Activated CD4-positive, alpha-beta T cell treated with anti-CD3 and anti-CD28 coated beads, Interleukin-10, Interleukin-2, amounts not matched to agents 100 ng/mL and 50 ng/mL, durations not matched to agents 16 hours and 8 hours (primary cell): ENCODE measurements around the gene CCN5.
"Not testable (repeated sequence)": the region's sequence is repeated elsewhere in the genome, so short reads cannot be mapped to it uniquely, and the experiment has no call there.

ENCODE experiments used
- DNase-seq: peaks from one replicate; pipeline ENCODE4 v3.0.0-alpha.2; 2020

Gene CCN5

DNA sequence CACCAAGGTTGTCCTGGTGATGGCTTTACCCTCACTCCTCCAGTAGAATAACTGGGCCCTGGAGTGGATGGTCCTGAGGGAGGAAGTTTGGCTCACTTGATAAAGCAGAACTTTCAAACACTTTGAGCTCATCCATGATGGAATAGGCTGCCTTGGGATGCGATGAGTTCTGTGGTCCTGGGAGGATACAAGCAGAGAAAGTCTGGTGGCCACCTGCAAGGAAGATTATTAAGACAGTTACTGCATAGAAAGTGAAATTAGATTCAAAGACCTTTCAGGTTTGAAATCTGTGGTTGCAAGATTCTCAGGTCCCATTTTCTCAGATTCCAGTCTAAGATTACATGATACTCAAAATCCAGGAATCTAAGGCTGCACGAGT is 19.9 kb upstream of the CCN5 start:
- no peak for DNase-seq

DNA sequence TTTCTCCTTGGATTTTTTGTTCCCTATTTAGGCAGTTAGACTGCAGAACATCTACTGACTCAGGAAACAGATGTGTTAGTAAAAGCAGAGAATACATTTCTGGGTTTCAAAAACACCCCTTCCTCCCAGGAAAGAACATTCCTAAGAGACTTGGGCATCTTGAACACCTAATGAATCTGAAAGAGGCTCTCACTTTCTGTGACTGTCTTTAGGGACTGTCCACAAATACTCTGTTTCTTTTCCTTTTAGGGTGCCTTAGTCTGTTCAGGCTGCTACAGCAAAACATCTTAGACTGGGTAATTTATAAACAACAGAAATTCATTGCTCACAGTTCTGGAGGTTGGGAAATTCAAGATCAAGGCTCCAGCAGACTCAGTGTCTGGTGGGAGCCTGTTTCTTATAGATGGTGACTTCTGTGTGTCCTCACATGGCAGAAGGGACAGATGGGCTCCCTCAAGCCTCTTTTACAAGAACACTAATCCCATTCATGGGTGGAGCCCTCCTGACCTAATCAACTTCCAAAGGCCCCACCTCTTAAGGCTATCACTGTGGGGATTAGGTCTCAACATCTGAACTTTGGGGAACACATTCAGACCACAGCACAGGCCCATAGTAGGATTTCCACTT is 19.4 kb upstream of the CCN5 start:
- DNase-seq, result no peak

DNA sequence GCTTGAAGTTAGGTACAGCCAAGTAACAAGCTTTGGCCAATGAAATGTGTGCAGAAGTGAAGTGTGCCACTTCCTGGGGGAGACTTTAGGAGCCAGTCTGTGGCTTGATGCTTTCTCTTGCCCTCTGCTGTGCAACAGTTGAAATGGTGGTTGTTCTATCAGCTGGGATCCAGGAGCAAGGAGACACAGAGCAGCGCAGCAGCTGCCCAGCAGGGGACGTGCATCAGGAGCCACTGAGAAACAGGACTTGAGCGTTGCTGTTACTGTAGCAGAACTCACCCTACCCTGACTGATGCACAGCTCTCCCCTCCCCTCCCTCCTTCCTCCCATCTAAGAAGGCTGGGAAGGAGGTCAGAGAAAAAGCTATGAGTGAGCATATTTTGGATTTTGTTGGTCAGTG is 18.9 kb upstream of the CCN5 start:
- DNase-seq, result no peak

DNA sequence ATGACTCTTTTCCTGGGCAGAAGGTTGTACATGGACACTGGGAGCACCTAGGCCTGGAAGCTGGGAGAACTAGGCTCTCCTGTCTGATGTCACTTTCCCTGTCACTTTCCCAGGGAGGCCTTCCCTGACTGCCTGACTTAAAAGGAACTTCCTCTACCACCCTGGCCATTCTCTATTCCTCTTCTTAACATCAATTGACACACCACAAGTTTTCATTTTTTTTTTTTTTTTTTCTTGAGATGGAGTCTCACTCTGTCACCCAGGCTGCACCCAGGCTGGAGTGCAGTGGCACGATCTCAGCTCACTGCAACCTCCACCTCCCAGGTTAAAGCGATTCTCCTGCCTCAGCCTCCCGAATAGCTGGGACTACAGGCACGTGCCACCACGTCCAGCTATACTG is 18.1 kb upstream of the CCN5 start:
- not testable (repeated sequence) for DNase-seq

DNA sequence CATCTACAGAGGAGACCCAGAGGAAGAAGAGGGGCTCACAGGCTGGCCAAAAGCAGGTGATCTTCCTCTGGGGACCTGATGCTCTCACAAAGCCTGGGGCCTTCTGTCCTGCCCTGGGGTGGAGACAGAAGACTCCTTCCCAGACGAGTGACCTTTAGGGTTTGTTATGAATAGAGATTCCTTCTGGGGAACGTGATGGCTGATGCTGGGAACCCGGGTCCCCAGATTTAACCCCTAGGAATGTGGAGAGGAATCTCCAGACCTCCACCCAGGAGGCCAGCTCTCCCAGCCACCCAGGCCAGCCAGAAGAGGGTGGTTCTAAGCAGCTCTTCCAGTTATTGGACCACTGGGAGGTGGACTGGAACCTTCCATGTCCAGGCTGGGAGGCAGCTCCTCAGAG is 16.8 kb upstream of the CCN5 start:
- no peak for DNase-seq

DNA sequence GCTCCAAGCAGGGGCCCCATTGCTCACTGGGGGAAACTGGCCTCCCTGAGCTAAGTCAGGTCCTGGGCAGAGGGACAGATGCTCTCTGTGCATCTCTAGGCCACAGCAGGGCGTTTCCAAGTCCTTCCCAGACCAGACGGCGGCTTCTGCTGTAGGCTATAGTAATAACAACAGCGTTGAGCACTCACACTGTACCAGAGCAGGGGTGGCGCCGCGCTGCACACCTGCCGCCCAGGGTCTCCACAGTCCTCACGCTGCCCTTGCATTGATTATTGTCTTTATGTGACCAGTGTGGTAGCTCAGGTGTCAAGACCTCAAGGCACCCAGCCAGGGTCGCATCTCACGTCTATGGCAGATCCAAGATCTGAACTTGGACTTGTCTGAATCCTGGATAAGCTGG is 14.9 kb upstream of the CCN5 start:
- DNase-seq, result no peak

DNA sequence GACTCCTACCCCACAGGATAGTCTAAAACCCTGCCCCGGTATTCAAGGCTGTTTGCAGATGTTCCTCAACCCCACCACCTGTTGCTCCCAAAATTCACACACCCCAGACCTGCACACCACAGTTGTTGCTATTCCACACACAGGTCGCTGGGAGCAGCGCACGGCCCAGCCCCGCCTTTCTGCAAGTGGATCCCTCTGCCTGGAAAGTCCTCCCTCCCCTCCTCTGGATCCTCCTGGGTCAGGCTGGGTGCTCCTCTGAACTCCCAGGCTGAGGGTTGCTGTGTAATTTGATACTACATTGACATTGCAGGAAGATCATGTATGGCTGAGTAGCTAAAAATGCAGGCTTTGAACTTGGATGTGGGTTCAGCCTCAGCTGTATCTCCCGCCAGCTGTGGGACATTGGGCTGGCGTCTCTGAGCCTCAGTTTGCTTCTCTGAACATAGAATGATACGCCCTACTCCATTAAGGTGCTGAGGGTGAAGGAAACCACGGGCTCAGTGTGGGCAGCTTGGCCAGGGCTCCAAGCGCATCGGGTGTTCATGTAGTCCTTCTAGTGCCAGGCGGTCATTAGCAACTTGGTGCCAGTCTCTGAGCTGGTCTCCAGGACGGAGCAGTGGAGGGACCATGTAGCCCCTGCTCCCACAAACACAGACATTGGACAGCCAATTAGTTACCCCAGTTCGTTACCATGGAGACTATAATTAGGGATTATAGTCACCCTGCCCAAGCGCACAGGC is 13.9 kb upstream of the CCN5 start:
- no peak for DNase-seq

DNA sequence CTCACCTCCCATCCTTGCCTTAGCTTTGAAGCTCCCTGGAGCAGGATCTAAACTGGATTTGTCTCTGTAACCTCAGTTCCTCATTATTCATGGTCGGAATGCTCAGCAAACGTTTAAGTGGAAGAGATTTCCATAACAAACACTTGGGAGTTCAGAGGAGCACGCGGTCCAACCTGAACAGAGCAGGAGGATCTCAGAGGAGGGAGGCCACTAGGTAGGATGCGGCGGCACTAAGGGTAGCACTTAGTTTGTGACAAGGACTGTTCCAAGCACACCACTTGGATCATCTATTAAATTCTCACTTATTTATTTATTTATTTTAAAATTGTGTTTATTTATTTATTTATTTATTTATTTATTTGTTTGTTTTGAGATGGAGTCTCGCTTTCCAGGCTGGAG is 13.3 kb upstream of the CCN5 start:
- no peak for DNase-seq

DNA sequence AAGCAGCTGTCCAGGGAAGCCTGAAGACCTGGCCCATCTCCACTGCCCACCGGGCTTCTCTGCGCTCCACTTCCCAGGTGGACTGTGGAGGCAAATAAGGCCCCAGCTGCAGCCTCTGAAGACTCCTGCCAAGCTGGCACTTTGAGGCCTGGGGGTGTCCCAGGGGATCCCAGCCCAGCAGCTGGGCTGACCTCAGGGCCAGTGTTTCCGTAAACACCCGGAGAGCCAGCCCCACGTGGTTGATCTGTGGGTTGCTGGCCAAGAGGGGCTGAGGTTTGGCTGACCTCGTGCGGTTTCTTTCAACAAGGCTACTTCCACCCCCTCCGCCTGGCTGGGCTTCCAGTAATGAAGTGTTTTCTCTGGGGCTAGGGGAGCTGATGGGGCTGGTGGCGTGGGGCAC is 12.4 kb upstream of the CCN5 start:
- no peak for DNase-seq

DNA sequence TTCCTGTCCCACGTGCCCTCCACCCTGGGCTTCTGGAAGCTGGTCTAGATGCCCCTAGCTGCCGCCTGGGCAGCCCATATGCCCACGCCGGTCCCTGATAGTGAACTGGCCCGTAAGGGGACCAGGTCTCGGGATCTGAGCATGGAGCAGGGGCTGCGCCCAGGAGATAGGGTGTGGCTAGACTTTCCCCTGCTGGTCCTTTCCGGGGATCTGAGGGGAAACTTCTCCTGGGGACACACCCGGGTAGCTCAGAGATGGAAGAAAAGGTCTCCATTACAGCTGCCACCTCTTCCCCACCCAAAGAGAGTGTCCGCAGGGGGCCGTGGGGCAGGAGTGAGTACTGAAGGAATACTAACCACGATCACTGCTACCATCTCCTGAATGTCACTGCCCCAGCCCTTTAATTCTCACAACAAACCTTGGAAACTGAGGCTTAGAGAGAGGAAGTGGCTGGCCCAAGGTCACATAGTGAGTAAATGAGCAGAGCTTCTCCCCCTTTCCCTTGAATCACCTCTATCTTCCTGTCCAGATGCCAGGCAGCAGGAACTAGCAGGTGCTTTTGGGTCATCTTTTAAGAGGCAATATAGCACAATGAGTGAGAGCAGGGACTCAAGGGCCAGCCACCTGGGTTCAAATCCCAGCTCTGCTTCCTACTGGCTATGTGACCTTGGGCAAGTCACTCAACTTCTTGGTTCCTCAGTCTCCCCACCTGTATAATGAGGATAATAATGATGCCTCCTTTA is 11.8 kb upstream of the CCN5 start:
- no peak for DNase-seq

DNA sequence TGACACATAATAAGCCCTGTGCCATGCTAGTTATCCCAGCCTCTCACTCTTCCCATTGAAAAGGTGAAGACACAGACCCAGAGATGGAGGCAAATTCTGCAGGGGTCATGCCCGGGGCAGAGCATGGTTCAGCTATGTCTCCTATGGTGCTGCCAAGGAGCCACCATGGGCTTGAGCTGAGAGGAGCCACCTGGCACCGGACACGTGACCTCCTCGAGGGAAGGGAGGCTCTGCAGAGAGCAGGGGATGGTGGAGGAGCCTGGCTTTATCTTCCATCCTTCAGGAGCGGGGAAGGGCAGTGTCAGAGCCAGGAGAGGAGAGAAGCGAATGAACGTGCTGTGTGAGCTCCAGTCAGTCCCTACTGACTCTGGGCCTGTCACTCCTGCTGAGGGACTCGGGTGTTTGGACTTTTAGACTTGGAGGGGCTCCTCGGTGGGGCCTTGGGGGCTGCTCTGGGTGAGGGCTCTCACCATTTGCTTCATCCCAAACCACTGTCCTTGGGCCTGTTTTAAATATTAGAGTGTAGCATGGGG is 11.1 kb upstream of the CCN5 start:
- no peak for DNase-seq

DNA sequence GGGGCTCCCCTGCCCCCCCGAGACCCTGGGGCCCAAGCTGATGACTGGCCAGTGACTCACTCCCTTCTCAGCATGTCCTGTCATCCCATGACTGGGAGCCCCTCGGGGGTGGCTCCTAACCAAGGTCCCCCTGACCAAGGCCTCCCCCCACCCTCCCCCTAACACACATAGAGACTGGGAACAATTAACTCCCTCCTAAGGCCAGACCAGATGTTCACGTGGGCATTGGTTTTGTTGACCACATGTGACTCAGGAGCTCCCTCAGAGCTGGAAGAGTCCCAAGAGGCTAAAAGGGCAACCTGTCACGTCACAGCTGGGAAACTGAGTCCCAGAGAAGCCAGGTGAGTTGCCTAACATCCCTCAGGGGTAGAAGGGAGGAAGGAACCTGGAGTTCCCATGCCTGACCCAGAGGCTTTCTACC is 10.6 kb upstream of the CCN5 start:
- DNase-seq, result no peak

DNA sequence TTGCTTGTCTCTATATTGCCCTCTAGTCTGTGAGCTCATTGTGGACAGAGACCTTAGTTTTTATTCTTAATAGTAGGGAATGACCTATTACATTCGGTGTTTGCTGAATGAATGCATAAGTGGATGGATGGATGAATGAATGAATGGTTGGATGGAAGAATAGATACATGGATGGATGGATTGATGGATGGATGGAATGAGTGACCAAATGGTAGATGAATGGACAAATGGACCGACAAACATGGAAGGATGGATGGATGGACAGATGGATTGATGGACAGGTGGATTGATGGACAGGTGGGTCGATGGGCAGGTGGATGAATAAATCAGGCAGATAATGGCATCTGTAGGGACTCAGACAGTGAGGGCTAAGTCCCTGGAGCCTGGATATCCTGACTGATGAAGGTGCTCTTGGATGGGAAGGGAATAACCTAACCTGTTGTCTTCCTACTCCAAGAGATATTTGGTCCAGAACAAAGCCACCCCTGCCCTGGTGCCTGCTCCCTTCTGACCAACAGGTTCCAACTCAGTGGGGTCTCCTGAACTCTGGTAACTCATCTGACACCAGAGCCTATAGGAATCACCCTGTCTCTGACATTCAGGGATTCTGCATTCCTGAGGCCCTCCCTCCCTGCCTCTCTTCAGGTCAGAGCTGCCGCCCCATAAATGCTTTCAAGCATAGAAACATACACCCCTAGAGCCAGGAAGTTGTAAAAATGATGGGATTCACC is 9.6 kb upstream of the CCN5 start:
- DNase-seq, result no peak

DNA sequence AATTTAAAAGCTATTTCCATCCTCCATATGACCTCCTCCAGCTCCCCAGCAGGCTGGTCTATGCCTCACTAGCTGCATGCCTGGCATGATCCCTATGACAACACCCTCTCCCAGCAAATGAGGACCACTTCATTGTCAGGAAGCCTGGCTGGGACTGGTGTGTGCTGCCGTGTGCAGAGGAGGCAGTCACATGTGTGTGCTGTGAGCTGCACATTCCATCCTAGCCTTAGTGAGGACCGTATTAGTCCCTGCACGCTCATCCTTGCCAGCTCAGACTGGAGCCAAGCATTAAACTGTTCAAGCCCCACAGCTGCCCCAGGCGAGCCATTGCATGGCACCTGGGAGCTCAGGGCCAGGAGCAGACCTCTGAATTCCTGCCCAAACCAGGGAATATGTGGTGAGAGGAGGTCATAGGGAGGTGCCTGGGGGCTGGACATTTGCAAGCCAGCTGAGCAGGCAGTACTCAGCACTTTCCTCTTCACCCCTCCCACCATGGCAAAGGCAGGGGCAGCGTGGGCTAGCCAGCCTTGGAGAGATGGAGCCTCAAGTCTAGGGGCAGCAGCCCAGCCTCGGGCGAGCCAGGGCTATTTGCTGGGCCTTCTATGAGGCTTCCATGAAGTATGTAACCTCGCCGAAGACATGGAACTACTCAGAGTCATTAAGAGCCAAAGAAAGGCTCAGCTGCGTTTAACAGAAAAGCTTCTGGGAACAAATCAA is 8.7 kb upstream of the CCN5 start:
- no peak for DNase-seq

DNA sequence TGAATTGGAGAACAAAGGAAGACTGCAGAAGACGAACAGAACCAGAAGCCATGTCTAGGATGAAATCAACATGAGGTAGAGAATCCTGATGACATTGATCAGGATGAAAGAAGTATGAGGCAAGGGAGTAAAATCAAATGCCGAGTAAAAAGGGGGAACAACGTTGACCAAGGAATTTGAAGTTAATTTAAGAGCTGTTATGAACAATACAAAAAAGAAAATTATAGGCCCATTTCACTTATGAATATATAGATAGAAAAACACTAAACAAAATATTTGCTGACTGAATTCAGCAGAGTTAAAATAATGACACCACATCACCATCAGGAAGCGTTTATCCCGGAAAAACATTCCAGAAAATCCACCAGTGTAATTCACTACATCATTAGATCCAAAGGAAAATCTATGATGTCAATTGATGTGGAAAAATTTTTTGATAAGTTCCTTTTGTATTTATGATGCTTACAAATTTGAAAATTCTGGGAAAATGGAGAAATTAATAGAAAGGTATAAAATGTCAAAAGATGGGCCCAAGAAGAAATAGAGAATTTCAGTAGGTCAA is 8.1 kb upstream of the CCN5 start:
- no peak for DNase-seq

DNA sequence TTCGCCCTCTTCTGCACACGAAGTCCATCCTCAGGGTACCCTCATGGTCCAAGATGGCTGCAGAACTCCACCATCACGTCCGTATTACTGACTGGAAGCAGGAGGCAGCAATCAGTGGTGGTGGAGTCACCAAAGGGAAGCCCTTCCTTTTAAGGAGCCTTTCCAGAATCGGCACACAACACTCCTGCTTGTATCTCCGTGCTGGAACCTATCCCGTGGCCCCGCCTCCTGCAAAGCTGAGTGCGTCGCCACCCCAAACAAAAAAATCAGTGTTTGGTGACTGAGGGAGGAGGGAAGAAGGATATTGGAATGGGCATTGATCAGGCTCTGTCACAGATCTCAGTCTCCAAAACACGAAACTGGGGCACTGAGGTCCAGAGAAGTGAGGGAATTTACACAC is 5.8 kb upstream of the CCN5 start:
- no peak for DNase-seq

DNA sequence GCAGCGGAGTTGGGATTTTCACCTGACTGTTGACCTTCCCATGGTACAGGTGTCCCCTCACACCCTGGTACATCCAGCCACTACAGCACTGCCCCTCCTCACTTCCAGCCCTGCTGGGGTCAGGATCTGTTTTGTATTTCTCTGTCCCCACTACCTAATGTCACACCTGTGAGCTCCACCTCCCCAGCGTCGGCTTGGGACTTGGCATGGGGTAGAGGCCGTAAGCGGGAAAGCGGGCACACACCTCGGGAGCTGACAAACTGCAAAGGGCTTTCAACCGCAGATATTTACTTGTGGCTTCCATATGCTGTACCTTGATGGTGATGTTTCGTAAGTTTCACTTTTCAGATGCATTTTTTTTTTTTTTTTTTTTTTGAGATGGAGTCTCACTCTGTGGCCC is 5.4 kb upstream of the CCN5 start:
- DNase-seq, result no peak

DNA sequence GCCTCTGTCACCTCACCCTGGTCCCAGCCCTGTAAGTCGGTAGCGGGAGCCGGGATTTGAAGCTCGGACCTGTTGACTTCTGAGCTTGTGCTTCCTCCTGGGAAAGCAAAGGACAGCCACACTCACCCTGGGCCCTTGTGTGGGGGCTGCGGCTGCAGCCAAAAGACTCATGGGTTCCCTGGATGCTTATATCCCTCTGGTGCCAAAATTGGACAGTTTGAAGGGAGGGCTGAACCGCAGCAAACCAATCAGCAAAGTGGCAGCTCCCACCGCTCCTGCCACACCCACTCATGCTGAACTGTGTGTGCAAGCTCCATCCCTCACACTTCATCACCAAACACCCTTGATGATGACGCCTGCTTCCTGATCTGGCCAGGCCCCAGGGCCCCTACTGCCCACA is 3.9 kb upstream of the CCN5 start:
- no peak for DNase-seq

DNA sequence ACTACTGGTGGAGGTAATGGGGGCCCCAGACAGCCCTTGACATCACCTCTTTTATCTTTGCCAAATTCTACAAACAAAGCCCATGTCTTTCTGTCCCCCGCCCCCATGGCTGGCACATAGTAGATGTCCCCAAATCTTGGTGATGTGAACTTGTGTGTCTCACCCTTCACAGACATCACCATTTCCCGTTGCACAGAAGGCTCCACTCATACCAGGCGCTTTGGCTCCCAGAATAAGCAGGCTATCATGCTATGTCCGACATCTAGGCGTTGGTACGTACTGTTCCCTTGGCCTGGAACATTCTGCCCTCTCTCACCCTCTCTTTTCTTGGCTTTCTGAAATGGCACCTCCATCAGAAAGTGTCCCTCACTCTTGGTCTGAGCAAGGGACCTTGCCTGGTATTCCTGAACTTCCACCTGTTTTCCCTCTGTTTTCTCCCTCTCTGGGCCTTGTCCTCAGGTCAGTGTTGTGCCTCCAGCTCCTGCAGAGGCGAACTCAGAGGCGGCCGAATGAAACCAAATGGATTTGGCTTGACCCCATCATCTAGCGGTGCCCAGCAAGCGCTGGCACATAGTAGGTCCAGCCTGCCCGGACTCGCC is 968 bp upstream of the CCN5 start:
- no peak for DNase-seq

DNA sequence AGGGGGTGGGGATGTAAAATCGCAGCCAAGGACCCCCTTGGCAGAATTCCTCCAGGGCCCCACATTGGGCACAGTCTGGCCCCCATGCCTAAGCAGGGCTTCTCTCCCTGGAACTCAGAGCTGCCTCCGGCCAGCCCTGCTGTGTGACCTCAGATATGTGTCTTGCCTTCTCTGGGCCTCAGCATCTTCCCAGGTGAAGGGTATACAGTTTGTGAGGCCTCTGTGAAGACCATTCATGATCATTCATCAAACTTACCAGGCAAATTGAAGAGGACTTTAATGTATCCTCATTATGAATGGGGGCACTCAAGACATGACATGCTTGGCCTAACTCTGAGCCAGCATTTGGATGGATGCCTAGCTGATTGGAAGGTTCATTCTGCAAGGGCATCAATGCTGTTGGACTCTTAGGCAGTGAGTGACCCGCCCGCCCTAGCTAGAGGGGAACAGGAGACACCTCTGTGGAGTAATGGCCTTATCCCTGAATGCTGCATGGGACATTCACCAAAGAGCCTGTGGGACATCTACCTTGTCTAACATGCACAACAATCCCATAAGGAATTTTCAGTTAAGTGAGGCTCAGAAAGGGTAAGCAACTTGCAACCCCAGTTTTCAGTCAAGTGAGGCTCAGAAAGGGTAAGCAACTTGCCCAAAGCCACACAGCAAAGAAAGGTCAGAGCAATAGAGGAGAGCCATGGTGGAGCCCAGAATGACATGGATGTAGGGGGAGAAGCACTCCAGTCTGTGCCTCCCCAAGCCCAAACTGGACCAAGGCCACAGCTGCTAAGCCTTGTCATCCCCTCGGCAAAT is 535 bp downstream of the CCN5 start:
- DNase-seq, result no peak
